ENCODE data around the gene GATB.

The GATB gene

GRCh38 chr4:151760712-151761661, at the start of gene GATB:
Gene GATB, minus strand, starts transcription at chr4:151761007. Its CDS starts 25 bp downstream, at chr4:151760982.
- peak; percentile 92 for DNase-seq

GRCh38 chr4:151810476-151810875, 49.7 kb upstream of the GATB start:
- DNase-seq: no peak

GRCh38 chr4:151809716-151810115, 48.9 kb upstream of the GATB start:
- no peak for DNase-seq

GRCh38 chr4:151808542-151808941, 47.7 kb upstream of the GATB start:
- peak; percentile 18 for DNase-seq

- no peak for DNase-seq
Measured at GRCh38 chr4:151808120-151808529, 47.3 kb upstream of the GATB start.

- no peak for DNase-seq
Measured at GRCh38 chr4:151807220-151807619, 46.4 kb upstream of the GATB start.

- no peak for DNase-seq
Measured at GRCh38 chr4:151806511-151806927, 45.7 kb upstream of the GATB start.

GRCh38 chr4:151804821-151805220, 44.0 kb upstream of the GATB start:
- DNase-seq: no peak

GRCh38 chr4:151804086-151804630, 43.4 kb upstream of the GATB start:
- no peak for DNase-seq

- no peak for DNase-seq
Measured at GRCh38 chr4:151803246-151803645, 42.4 kb upstream of the GATB start.

GRCh38 chr4:151801547-151802516, 41.0 kb upstream of the GATB start:
- DNase-seq: peak; percentile 3

- no peak for DNase-seq
Measured at GRCh38 chr4:151799417-151800012, 38.7 kb upstream of the GATB start.

- no peak for DNase-seq
Measured at GRCh38 chr4:151798678-151799416, 38.0 kb upstream of the GATB start.

GRCh38 chr4:151797853-151798252, 37.0 kb upstream of the GATB start:
- no peak for DNase-seq

- DNase-seq: no peak
Measured at GRCh38 chr4:151797131-151797530, 36.3 kb upstream of the GATB start.

- no peak for DNase-seq
Measured at GRCh38 chr4:151796106-151796505, 35.3 kb upstream of the GATB start.

GRCh38 chr4:151792995-151793394, 32.2 kb upstream of the GATB start:
- no peak for DNase-seq

- DNase-seq: no peak
Measured at GRCh38 chr4:151792530-151792929, 31.7 kb upstream of the GATB start.

- DNase-seq: no peak
Measured at GRCh38 chr4:151788021-151788420, 27.2 kb upstream of the GATB start.

- no peak for DNase-seq
Measured at GRCh38 chr4:151786158-151786495, 25.3 kb upstream of the GATB start.

- no peak for DNase-seq
Measured at GRCh38 chr4:151785484-151786157, 24.8 kb upstream of the GATB start.
